ENCODE measurements around the gene ULK3.
A peak's percentile ranks its signal among the peaks of the same experiment; 100 is the strongest.

Gene ULK3

DNA sequence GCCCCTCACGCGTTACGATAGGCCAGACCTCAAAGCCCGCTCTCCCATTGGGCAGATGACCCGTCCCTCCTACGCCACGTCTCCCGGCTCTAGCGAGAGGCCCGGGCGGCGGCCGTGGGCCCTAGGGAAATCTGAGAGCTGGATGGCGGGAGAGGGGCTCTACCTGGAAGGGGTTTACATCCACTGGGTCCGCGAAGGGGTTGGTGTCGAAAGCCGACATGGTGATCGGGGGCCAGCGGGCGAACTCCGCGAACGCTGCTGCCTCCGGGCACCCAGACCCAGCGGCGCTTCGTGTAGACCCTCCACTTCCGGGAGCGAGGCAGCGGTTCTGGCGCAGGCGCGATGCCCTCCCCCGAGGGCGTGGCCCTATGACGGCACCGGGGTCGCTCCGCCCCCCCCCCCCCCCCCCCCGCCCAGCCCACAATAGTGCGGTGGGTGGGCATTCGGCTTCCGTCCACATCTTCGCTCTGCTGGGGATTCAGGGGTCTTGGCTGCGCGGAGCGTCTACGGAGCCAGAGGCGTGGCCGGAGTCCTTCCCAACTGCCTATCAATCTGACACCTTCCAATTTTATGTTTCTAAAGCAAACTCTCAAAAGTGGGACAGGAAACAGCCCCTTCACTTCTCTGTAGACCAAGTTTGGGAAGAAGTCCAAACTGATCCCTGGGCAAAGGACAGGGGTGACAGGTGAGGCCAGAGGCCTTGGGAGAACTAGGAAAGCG, 30.2 kb upstream of the ULK3 start, which contains the start of gene SCAMP2:
Gene SCAMP2, minus strand, starts transcription at position 330 of the 720 bp plus-strand sequence. Its CDS starts 110 bp downstream, at position 220.
- H3K36me3 Mint-ChIP-seq, result peaks cover 44% of the 10 kb centered on the region
- peak within 1 kb of the TSS; percentile 100 for H3K4me3 Mint-ChIP-seq
- peaks cover 59% of the 10 kb centered on the region for H3K4me1 Mint-ChIP-seq
- H3K27ac Mint-ChIP-seq, result peak within 1 kb of the TSS; percentile 98
- DNase-seq (ENCODE audit: low spot score in 2 of 2), result peak; percentile 86 to 97
- no peaks in the 10 kb centered on the region for H3K9me3 Mint-ChIP-seq
- peak; percentile 87 for ATAC-seq

DNA sequence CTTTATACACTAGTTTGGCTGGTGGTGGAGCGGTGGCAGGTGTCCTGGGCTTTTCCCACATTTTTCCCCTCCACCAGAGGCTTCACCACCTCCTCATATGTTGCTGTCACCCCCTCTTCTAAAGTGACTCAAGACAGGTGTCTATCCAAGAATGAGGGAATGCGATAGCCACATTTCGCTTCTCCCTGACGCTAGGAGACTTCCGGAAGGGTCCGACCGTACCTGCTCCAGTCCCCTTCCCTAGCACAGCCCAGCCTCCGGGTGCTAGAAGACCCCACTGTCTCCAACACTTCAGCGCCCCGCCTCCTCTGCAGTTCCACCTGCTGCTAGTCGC, 29.7 kb upstream of the ULK3 start:
- no peak for DNase-seq (ENCODE audit: low spot score in 2 of 2)
- ATAC-seq, result no peak

DNA sequence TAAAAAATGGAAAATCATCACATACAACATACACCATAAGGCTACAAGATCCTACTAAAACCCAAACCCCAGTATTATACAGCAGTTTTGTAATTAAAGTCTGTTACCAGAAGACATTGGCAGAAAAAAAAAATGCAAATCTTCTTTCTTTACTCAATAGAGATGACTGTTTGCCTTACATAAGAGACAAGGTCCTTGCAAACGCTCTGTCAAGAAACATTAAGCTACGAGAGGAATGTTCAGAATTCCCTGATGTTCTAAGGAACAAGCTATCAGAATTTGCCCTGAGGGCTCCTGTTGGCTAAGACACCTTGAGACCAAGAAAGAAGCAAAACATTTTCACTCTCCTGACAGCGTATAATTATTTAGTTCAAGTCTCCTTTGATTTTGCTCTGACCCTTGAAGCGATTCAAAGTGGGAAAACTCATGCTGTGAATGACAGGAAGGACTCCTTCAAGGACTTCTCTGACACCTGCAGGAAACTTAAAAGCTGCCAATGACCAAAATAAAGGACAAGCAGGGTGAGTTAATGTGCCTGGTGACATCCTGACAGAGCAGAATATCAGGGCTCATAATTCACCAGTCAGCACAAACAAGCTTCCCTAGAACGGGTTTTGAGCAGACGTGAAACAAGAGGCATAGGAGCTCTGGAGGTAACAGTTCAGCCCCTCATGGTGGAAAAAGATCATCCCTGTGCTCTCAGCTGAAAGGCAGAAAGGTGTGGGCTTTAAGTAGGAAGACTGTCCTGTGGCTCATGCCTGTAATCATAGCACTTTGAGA, 27.7 kb upstream of the ULK3 start:
- DNase-seq (ENCODE audit: low spot score in 2 of 2) (no peak), ATAC-seq (no peak)
- no peaks in the 10 kb centered on the region for H3K9me3 Mint-ChIP-seq
- H3K36me3 Mint-ChIP-seq, result peaks cover 70% of the 10 kb centered on the region
- peak overlapping the region; percentile 93 for H3K27ac Mint-ChIP-seq
- peaks cover 78% of the 10 kb centered on the region for H3K4me1 Mint-ChIP-seq
- peak overlapping the region; percentile 100 for H3K4me3 Mint-ChIP-seq

More for the DNA sequence above, 29.7 kb upstream of the ULK3 start:
- Mint-ChIP-seq H3K4me1 (peaks cover 64% of the 10 kb centered on the region), H3K36me3 (peaks cover 49% of the 10 kb centered on the region), H3K4me3 (peak overlapping the region; percentile 100), H3K9me3 (no peaks in the 10 kb centered on the region), H3K27ac (peak overlapping the region; percentile 98)

DNA sequence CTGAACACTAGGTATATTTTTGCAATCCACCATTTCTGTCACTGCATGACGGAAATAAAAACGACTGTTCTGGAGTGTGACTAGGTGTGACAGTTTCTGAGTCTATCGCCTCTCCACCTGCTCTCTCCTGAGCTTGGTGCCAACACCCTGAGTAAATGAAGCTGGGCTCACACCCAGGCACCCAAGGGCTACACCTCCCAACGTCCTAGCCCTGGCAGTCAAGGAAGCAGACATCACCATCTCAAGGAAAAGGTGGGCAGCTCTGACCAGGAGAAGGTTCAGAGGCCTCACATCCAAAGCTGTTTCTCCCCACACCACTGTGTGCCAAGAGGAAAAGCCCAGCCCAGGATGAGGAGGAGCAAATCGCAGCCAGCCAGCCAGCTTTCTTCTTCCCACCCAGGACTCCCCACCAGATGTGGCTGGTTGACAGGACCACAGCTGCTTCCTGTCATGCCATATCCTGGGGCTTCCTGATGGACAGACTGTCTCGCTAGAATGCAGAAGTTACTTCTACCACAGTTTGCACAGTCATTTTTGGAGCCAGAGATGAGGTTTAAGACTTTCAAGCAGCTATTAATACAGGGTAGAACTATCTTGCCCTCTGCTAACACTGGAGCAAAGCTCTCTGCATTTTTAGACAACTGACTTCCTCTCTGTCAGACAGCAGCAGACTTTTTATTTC, 26.9 kb upstream of the ULK3 start:
- peak; percentile 29 to 84 for DNase-seq (ENCODE audit: low spot score in 2 of 2)

DNA sequence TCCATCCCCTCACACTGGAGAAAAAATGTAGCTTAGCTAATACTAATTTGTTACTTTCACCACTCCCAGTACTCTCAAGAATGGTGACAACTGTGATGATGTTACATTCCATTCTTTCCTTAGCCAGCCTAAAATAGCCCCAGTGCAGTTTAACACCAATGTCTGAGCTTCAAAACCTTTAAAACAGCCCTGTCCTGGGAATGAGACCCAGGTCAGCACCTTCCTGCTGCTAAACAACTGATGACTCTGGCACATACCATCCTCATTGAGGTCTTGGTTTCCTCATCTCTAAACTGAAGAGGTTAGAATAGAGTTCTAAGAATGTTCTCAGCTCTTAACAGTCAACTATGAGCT, 26.4 kb upstream of the ULK3 start:
- Mint-ChIP-seq H3K4me1 (peaks cover 88% of the 10 kb centered on the region), H3K4me3 (peak overlapping the region; percentile 100), H3K9me3 (no peaks in the 10 kb centered on the region), H3K27ac (peak overlapping the region; percentile 93), H3K36me3 (peaks cover 83% of the 10 kb centered on the region)
- no peak for ATAC-seq
- no peak for DNase-seq (ENCODE audit: low spot score in 2 of 2)

More for the DNA sequence above, 26.9 kb upstream of the ULK3 start:
- peak; percentile 79 for ATAC-seq
- H3K27ac Mint-ChIP-seq, result peak overlapping the region; percentile 93
- peaks cover 84% of the 10 kb centered on the region for H3K4me1 Mint-ChIP-seq
- H3K36me3 Mint-ChIP-seq, result peaks cover 77% of the 10 kb centered on the region
- H3K9me3 Mint-ChIP-seq, result no peaks in the 10 kb centered on the region
- peak overlapping the region; percentile 100 for H3K4me3 Mint-ChIP-seq

DNA sequence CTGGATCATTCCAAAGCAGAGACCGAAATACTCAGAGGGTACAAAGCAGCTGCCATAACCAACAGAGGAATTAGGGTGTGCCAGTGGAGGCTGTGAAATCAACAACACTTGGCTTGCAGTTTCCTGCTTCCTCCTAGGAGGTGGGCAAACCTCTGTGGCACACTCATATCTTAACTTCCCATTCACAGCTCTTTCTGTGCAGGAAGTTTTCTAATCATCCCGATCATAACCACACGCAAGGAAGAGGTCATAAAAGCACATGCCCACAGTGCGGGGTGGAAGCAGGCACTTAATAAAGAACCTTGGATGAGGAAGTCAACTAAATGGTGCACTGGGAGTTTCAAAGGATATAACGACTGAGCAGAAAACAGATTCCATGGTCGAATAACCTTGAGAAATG, 25.1 kb upstream of the ULK3 start:
- Mint-ChIP-seq H3K27ac (peak overlapping the region; percentile 70), H3K9me3 (no peaks in the 10 kb centered on the region), H3K4me1 (peaks cover 91% of the 10 kb centered on the region), H3K4me3 (peak overlapping the region; percentile 100), H3K36me3 (peaks cover 89% of the 10 kb centered on the region)
- no peak for ATAC-seq
- no peak for DNase-seq (ENCODE audit: low spot score in 2 of 2)

DNA sequence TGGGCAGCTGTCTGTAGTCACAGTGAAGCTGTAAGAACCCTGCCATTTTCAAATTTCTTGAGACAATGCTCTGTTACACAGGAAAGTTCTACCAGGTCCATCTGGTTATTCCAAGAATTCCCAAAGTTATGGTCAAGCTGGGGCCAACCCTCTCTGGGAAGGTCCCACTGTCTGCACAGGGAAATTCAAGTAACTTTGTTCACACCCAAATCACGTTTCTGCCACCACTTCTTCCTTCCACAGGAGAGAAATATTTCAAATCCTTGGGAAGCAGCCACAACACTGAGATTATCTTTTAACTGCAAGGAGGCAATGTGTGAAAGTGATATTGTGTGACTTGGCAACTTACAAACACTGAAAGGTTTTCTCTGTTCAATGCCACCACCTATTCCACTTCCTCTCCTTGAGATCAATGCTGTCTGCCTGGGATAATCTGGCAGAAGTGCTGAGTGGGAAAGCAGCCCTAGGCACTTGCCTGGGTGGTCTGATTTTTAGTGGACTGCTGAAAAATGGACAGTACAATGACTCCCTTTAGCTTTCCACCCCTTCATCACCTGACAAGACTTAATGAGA, 24.6 kb upstream of the ULK3 start:
- DNase-seq (ENCODE audit: low spot score in 2 of 2) (no peak), ATAC-seq (no peak)
- no peaks in the 10 kb centered on the region for H3K9me3 Mint-ChIP-seq
- peaks cover 84% of the 10 kb centered on the region for H3K36me3 Mint-ChIP-seq
- peak overlapping the region; percentile 100 for H3K4me3 Mint-ChIP-seq
- H3K27ac Mint-ChIP-seq, result peak overlapping the region; percentile 70
- H3K4me1 Mint-ChIP-seq, result peaks cover 86% of the 10 kb centered on the region

DNA sequence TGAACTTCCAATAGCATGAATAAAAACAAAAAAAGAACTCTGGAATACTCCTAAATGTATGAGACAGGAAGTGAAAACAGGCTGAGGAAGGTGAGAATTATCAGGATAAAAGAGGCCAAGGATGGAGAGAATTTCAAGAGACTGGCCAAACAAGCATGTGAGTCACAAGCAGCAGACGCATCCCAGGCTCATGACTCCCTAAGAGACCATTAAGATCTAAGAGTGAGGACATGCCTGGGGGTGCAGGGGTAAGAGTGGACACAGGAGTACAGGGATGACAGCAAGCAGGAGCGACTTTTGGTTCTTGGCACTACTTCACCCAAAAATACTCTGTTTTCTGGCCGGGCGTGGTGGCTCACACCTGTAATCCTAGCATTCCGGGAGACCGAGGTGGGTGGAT, 23.1 kb upstream of the ULK3 start:
- Mint-ChIP-seq H3K4me3 (no peak overlapping the region), H3K27ac (peak overlapping the region; percentile 70), H3K36me3 (peaks cover 79% of the 10 kb centered on the region), H3K9me3 (no peaks in the 10 kb centered on the region), H3K4me1 (peaks cover 75% of the 10 kb centered on the region)
- ATAC-seq (no peak), DNase-seq (ENCODE audit: low spot score in 2 of 2) (no peak)

DNA sequence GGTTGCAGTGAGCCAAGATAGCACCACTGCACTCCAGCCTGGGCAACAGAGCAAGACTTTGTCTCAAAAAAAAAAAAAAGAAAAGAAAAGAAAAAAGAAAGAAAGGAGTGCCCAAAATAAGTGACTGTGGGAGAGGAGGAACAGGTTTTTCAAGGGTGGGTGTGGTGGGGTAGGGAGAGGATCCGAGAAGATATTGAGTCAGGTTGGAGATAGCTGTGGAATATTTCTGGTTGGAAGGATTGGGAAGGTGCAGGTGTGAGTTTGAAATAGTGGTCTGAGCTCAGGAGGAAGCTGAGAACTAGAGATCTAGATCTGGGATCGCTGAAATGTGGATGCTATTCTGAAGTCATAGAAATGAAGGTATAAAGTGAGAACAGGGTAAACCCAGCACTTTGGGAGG, 22.4 kb upstream of the ULK3 start:
- no peaks in the 10 kb centered on the region for H3K9me3 Mint-ChIP-seq
- peaks cover 75% of the 10 kb centered on the region for H3K36me3 Mint-ChIP-seq
- ATAC-seq (no peak), DNase-seq (ENCODE audit: low spot score in 2 of 2) (no peak)
- H3K27ac Mint-ChIP-seq, result peak overlapping the region; percentile 70
- peaks cover 67% of the 10 kb centered on the region for H3K4me1 Mint-ChIP-seq
- no peak overlapping the region for H3K4me3 Mint-ChIP-seq

DNA sequence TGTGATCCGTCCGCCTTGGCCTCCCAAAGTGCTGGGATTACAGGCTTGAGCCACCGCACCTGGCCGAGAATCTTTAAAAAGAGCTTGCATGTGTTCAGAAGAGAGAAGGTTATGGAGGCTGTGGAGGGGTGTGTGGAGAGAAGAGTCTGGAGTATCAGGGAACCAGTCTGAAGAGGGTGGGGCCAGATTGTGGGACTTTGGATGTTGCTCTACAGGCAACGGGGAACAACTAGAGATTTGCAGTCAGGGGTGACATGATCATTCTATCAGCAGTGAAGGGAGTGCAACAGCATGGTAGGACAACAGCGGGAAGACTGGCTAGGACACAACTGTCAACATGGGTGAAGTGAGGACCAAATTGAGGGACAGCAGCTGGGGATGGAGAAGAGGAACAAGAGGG, 21.3 kb upstream of the ULK3 start:
- no peaks in the 10 kb centered on the region for H3K9me3 Mint-ChIP-seq
- peaks cover 64% of the 10 kb centered on the region for H3K4me1 Mint-ChIP-seq
- peak overlapping the region; percentile 70 for H3K27ac Mint-ChIP-seq
- ATAC-seq, result no peak
- peaks cover 76% of the 10 kb centered on the region for H3K36me3 Mint-ChIP-seq
- no peak overlapping the region for H3K4me3 Mint-ChIP-seq
- no peak for DNase-seq (ENCODE audit: low spot score in 2 of 2)

DNA sequence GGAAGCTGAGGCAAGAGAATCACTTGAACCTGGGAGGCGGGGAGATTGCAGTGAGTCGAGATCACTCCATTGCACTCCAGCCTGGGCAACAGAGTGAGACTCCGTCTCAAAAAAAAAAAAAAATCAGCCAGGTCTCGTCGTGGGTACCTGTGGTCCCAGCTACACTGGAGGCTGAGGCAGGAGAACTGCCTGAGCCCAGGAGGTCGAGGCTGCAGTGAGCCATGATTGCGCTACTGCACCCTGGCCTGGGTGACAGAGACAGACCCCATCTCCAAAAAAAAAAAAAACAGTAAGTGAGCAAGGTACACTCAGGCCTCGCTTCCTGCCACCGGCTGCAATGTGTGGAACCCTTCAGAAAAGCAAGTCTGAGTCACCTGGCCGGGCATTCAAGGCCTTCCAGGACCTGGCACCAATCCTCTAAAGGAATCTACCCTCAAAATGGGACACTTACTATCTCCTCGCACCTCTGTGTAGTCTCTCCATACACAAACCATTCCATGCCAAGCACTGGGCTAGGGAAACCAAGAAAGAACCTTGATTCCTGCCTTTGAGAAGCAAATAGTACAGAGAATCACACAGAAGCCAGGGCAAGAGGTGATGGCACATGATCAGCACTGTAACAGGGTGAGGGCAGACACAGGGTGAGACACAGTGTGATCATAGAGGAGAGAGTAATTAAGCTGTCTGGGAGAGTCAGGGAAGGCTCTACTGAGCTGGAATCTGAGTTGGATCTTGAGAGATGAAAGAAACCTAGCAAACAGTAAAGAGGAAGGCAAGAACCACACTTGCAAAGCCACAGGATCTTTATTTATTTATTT, 20.5 kb upstream of the ULK3 start:
- peak; percentile 87 for ATAC-seq
- H3K4me1 Mint-ChIP-seq, result peaks cover 62% of the 10 kb centered on the region
- H3K36me3 Mint-ChIP-seq, result peaks cover 78% of the 10 kb centered on the region
- DNase-seq (ENCODE audit: low spot score in 2 of 2), result no peak
- H3K4me3 Mint-ChIP-seq, result no peak overlapping the region
- no peaks in the 10 kb centered on the region for H3K9me3 Mint-ChIP-seq
- peak overlapping the region; percentile 70 for H3K27ac Mint-ChIP-seq

DNA sequence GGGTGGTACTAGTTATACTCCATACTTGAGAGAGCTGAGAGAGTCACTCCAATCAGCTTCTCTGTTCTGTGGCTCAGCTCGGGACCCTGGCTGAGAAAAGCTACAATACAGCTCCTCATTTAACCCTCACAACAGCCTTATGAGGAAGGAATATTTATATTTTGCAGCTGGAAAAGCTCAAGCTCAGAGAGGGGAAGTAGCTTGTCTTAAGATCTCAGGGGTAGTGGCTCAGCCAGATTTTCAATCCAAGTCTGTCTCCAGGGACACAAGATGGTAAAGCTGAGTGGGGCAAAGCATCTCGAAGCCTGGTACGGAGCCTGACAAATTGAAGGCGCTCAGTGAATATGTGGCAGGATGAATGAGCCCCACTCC, 15.4 kb upstream of the ULK3 start:
- Mint-ChIP-seq H3K4me1 (peaks cover 41% of the 10 kb centered on the region), H3K9me3 (no peaks in the 10 kb centered on the region), H3K27ac (peak overlapping the region; percentile 81), H3K36me3 (peaks cover 64% of the 10 kb centered on the region), H3K4me3 (peak overlapping the region; percentile 54)
- DNase-seq (ENCODE audit: low spot score in 2 of 2), result no peak
- no peak for ATAC-seq

DNA sequence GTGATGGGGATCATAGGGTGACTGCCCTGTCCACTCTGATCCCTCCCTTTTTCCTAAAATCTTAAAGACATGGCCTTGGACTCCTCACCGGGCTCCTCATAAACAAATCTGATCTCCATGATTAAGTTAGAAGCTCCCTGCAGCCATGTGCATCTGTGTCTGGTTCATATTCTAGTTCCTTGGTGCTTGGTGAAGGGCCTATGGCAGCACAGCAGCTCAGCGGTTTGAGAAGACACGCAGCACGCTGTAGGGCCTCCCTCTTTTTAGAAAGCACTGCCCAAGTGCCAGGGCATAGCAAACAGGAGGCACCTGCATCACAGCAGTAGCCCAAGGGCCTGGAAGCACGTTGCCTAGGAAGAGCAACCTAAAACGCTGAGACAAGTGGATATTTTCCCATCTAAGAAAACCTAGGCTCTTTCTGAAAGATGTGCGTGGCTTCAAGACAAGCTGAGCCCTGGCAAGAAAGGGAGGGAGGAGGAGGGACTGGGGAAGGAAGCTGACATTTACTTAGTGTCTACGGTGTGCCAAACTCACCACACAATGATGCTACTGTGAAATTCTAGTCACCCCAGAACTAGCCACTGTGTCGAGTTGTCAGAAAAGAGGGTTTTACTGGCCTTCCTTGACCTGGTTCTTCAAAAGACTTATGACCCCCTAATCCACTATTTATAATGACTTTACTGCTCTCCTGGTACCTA, 14.9 kb upstream of the ULK3 start:
- DNase-seq (ENCODE audit: low spot score in 2 of 2), result no peak
- Mint-ChIP-seq H3K4me1 (peaks cover 43% of the 10 kb centered on the region), H3K4me3 (peak overlapping the region; percentile 54), H3K27ac (peak overlapping the region; percentile 81), H3K36me3 (peaks cover 69% of the 10 kb centered on the region), H3K9me3 (no peaks in the 10 kb centered on the region)
- ATAC-seq, result peak; percentile 95

DNA sequence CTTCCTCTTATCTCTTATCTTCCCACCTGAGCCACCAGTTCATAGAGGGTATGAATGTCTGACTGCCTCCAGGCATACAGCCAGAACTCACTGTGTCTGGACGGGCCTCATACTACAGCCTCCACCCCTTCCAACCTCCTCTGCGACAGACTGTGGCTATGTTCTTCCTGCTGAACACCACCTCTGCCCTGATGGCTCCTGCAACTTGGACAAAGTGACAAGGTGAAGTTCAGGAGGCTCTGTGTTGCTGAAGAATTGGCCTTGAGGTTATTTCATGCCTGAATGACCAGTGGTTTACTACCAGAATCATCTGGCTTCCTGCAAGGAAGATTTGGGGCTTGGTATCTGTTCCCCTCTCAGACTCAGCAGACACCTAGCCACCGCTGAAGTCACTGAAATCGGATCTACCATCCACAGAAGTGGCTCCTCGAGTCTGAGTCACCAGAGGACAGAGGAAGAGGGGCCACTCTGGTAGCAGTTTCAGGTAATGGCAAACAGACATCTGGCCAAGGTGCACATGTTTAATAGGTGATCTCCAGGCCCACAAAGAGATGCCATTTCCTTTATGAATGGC, 14.2 kb upstream of the ULK3 start:
- H3K36me3 Mint-ChIP-seq, result peaks cover 74% of the 10 kb centered on the region
- H3K27ac Mint-ChIP-seq, result peak overlapping the region; percentile 81
- peaks cover 43% of the 10 kb centered on the region for H3K4me1 Mint-ChIP-seq
- peak overlapping the region; percentile 54 for H3K4me3 Mint-ChIP-seq
- ATAC-seq (peak; percentile 53), DNase-seq (ENCODE audit: low spot score in 2 of 2) (peak in 1 of 2 donors; percentile 49)
- no peaks in the 10 kb centered on the region for H3K9me3 Mint-ChIP-seq

All from stimulated activated effector memory CD8-positive, alpha-beta T cell treated with anti-CD3 and anti-CD28 coated beads, Interleukin-12 subunit alpha, Interleukin-12 subunit beta, amount 100 ng/mL, for 72 hours (primary cell).